GM19397 (cell line): ENCODE results near the gene UNC50.
"Not testable (repeated sequence)": the region's sequence is repeated elsewhere in the genome, so short reads cannot be mapped to it uniquely, and the experiment has no call there.

Source experiments
- ATAC-seq: cut with Tn5 transposase; IDR thresholded peaks from one replicate; pipeline ENCODE4 v1.9.1; 2021; ENCODE audit warnings: mild to moderate bottlenecking, moderate library complexity; ENCODE audit not compliant: unreplicated experiment

The UNC50 gene

GRCh38 chr2:98659491-98659840 is 51.1 kb downstream of the UNC50 start:
- not testable (repeated sequence) for ATAC-seq

GRCh38 chr2:98663511-98664090 is 55.2 kb downstream of the UNC50 start:
- no peak for ATAC-seq

DNA sequence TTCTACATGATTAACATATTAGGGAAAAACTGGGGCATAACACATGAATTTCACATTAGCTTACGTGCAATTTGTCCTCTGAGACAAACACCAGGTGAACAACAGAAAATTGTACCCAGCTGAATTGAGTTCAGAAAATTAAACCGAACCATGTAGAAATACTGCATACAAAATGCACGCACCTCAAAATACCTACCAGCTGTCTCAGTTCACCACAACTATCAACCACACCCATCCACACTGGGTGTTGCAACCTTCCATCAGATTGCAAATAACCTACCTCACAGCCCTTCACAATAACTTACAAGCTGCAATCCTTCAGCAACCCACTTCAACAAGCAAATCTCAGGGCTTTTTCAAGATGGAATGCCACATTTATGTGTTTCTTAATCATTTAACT is 55.9 kb downstream of the UNC50 start:
- ATAC-seq: no peak

- no peak for ATAC-seq
Observed at GRCh38 chr2:98665677-98666076, 57.3 kb downstream of the UNC50 start.
